Measurements from ENCODE around the gene KRT9. TPM values are rescaled to one million over a fixed set of nuclear protein-coding genes. Genes with fewer than 3 reads are reported as not detected.

Gene KRT9
- total RNA-seq, 2 experiments from 2014 or later = not detected

DNA sequence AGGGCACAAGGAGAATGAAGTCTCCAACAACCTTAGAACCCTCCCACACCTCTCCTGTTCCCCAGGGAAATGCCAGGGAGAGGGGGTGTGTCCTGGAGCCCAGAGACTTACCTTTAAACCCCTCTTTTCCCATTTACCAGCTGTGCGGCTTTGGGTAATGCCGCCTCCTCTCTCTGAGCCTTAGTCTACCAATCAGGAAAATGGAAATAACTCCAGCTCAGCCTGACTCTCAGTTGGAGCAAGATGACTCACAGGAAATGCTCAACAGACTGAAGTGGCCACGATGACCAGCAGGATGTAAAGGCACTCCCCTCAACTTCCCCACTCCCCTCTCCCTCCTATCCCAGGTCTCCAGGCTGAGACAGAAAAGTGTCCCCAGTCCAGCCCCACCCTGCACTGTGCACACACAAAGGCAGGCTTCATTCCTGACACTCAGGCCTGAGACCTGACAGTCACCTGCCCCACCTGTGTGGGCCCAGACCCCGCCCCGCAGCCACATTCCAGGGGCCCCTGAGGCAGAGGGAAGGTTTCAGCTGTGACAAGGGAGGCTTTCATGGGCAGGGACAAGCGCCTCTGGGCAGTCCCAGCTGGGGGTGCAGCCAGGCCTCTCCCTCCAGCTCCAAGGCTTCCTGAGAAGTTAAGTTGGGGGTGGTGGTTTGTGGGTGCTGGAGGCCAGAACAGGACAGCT lies 50.1 kb downstream of the KRT9 start:
- H3K27me3 ChIP-seq (ENCODE audit: control insufficient read depth in 1 of 2, insufficient read depth in 2 of 2, low read length in 2 of 2) = peaks cover 1 to 3% of the 10 kb centered on the region in 2 experiments
- no peak for ATAC-seq (ENCODE audit: poor library complexity)
- CTCF ChIA-PET = interaction anchor here (0.6 kb wide), 1 partner anchor 47 kb away, joined by 4 read pairs; no protein-coding TSS in a partner anchor

DNA sequence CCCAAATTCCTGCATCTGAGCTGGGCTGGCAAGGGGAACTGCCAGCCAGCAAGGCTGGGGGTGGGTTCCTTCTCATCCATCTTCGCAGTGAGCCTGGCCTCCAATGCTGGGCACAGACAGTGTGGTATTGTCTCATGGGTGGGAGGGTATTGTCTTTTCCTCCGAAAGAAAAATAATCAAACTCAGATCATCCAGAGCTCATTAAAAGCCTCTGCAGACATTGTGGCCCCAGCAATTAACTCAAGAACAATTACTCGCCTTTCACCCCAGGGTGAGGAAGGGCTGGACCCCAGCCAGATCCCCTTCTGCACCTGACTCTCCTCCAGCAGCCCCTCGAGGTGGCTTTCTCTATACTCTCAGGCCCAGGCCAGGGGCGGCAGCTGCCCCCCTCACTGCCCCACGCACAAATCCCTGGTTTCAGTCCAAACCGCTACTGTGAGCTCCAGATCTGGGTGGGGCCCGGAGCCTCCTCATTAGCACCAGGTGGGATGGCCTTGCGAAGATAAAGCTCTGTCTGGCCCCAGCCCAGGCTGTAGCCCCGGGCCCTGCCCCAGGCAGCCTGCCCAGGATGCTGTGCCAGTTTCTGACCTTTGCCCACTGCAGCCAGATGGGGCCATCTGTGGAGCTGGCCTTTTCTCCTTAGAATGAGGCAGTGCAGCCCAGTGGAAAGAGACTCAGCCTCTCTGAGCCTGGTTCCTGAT lies 50.9 kb downstream of the KRT9 start:
- H3K27me3 ChIP-seq (ENCODE audit: control insufficient read depth in 1 of 2, insufficient read depth in 2 of 2, low read length in 2 of 2) = peaks cover 0 to 3% of the 10 kb centered on the region in 2 experiments
- no peak for ATAC-seq (ENCODE audit: poor library complexity)

More for the DNA sequence above, 50.1 kb downstream of the KRT9 start:
- intact Hi-C loops (cut with DNase I, micrococcal nuclease) = no loop called here
- Mint-ChIP-seq H3K27me3 (peaks cover 8% of the 10 kb centered on the region), H3K4me1 (ENCODE audit: low read depth) (no peaks in the 10 kb centered on the region), H3K9me3 (no peaks in the 10 kb centered on the region), H3K27ac (no peak overlapping the region), H3K36me3 (ENCODE audit: low read depth) (no peaks in the 10 kb centered on the region), H3K4me3 (no peak overlapping the region)
- DNase-seq = no peak
- Histone ChIP-seq H3K9me3 (ENCODE audit: control insufficient read depth in 1 of 2, insufficient read depth in 1 of 2, low read length in 2 of 2) (no peaks in the 10 kb centered on the region), H3K27ac (ENCODE audit: low read depth in 1 of 2, low read length in 2 of 2) (no peak overlapping the region), H3K36me3 (ENCODE audit: insufficient read depth, low read length) (no peaks in the 10 kb centered on the region), H3K4me1 (ENCODE audit: insufficient read depth, low read length) (no peaks in the 10 kb centered on the region), H3K4me3 (ENCODE audit: low read length) (no peak overlapping the region)
- no peak for TF ChIP-seq CTCF (IDR thresholded peaks at IDR 0.05)
- POLR2A ChIA-PET = no interaction called here

More for the DNA sequence above, 50.9 kb downstream of the KRT9 start:
- Histone ChIP-seq H3K27ac (ENCODE audit: low read depth in 1 of 2, low read length in 2 of 2) (no peak overlapping the region), H3K4me3 (ENCODE audit: low read length) (no peak overlapping the region), H3K9me3 (ENCODE audit: control insufficient read depth in 1 of 2, insufficient read depth in 1 of 2, low read length in 2 of 2) (no peaks in the 10 kb centered on the region), H3K4me1 (ENCODE audit: insufficient read depth, low read length) (no peaks in the 10 kb centered on the region), H3K36me3 (ENCODE audit: insufficient read depth, low read length) (no peaks in the 10 kb centered on the region)
- no peak for TF ChIP-seq CTCF (IDR thresholded peaks at IDR 0.05)
- Mint-ChIP-seq H3K9me3 (no peaks in the 10 kb centered on the region), H3K27me3 (peaks cover 6% of the 10 kb centered on the region), H3K27ac (no peak overlapping the region), H3K36me3 (ENCODE audit: low read depth) (no peaks in the 10 kb centered on the region), H3K4me3 (no peak overlapping the region), H3K4me1 (ENCODE audit: low read depth) (no peaks in the 10 kb centered on the region)
- ChIA-PET CTCF (no interaction called here), POLR2A (no interaction called here)
- DNase-seq = no peak
- intact Hi-C loops (cut with DNase I, micrococcal nuclease) = no loop called here
